GM12875 (cell line): ENCODE data around the gene SPECC1.

Source experiments
- H3K4me3 ChIP-seq: one replicate; pipeline ENCODE4 v1.5.1; 2011; ENCODE audit warnings: low read depth, low read length, control low read depth
- TF ChIP-seq, protein P1 (sequence below): IDR thresholded peaks from 2 replicates; pipeline ENCODE4 v1.5.1; 2011; ENCODE audit warnings: low read depth, mild to moderate bottlenecking, control low read depth, inconsistent platforms, low read length, moderate library complexity, borderline replicate concordance; ENCODE audit not compliant: insufficient read depth

Gene SPECC1

DNA sequence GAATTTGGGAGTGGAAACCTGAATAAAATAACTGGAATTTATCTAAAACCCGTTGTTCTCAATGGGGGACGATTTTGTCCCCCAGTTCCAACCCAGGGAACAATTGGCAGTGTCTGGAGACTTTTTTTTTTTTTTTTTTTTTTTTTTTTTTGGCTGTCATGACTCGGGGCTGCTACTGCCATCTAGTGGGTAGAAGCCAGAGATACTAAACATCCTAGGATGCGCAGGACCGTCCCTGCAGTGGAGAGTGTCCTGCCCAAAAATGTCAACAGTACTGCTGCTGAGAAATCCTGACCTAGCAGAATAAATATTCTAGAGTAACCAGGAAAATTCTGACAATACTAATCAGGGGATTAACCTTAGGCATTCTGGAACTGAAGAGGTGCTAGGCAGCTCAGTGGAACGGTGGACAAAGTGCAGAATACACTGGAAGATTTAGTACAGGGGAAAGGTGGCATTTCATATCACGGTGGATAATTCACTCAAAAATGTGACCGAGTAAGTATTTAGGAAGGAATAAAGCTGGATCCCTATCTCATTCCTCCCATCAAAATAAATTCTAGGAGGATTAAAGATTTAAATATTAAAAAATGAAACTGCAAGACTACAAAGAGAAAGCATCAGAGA is 107.6 kb downstream of the SPECC1 start:
- H3K4me3 ChIP-seq = no peak overlapping the region
- TF ChIP-seq, protein P1, sequence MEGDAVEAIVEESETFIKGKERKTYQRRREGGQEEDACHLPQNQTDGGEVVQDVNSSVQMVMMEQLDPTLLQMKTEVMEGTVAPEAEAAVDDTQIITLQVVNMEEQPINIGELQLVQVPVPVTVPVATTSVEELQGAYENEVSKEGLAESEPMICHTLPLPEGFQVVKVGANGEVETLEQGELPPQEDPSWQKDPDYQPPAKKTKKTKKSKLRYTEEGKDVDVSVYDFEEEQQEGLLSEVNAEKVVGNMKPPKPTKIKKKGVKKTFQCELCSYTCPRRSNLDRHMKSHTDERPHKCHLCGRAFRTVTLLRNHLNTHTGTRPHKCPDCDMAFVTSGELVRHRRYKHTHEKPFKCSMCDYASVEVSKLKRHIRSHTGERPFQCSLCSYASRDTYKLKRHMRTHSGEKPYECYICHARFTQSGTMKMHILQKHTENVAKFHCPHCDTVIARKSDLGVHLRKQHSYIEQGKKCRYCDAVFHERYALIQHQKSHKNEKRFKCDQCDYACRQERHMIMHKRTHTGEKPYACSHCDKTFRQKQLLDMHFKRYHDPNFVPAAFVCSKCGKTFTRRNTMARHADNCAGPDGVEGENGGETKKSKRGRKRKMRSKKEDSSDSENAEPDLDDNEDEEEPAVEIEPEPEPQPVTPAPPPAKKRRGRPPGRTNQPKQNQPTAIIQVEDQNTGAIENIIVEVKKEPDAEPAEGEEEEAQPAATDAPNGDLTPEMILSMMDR = peak; percentile 53; the same call in 1 of the 2 replicates

DNA sequence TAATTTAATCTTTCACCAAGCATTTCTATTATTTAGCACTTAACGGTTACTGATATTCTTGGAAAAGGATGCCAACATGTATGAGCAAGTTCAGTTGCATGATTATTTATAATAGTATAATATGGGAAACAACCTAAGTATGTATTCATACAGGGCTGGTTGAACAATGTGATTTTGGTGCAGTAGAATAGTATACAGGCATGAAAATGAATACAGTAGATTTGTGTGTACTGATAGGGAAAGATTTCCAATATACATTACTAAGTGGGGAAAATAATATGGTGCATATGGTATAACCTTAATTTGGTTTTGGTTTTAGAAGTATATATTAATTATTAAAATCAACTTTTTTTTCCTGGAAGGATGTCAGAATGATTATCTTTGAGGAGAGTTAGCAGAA is 109.1 kb downstream of the SPECC1 start:
- TF ChIP-seq, protein P1 = no peak
- no peak overlapping the region for H3K4me3 ChIP-seq

DNA sequence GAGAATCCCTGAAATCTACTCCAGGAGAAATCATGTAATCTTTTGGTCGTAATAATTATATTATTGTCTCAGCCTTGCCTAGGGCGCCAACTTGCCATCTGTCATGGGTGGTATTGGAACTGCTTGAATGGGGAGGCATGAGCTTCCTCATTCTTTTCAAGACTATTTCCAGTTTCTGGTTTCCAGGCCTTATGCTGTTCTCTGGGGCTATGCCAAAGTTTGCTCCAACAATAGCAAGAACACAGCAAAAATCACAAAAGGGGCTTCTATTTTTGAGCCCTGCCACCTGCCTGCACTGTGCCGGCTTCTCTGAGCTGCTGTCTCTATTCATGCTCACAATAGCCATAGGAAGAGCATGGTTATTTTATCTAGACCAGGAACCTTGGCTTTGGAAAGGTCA is 111.7 kb downstream of the SPECC1 start:
- no peak overlapping the region for H3K4me3 ChIP-seq
- TF ChIP-seq, protein P1 = no peak

DNA sequence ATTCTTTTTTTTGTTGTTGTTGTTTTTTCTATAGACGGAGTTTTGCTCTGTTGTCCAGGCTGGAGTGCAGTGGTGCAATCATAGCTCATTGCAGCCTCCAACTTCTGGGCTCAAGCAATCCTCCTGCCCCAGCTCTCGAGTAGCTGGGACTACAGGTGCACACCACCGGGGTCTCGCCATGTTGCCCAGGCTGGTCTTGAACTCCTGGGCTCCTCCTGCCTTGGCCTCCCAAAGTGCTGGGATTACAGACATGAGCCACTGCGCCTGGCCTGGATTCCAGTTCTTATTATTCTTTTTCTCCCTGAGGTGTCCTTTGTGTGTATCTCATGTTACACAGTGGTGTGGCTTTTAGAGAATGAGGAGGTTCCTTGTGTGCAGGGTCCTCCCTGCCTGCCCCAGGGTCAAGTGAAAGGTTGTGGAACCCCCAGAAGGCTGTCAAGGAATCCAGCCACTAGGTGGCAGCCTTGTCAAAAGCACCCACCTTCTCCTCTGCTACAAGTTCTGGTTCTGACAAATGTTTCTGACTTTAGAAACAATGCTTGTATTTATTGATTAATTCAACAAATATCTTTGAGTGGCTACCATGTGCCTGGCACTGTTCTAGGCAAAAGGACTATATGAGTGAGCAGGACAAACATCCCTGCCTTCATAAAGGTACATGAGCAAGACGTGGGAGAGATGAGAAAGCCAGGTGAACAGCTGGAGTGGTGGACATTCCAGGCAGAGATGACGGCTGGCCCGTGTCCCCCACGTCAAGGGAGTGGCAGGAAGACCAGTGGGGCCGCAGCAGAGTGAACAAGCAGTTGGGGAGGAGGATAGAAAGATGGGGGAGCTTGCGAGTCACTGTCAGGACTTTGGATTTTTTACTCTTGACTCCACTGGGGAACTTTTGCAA is 112.4 kb downstream of the SPECC1 start:
- H3K4me3 ChIP-seq = no peak overlapping the region
- TF ChIP-seq, protein P1 = peak; percentile 82

DNA sequence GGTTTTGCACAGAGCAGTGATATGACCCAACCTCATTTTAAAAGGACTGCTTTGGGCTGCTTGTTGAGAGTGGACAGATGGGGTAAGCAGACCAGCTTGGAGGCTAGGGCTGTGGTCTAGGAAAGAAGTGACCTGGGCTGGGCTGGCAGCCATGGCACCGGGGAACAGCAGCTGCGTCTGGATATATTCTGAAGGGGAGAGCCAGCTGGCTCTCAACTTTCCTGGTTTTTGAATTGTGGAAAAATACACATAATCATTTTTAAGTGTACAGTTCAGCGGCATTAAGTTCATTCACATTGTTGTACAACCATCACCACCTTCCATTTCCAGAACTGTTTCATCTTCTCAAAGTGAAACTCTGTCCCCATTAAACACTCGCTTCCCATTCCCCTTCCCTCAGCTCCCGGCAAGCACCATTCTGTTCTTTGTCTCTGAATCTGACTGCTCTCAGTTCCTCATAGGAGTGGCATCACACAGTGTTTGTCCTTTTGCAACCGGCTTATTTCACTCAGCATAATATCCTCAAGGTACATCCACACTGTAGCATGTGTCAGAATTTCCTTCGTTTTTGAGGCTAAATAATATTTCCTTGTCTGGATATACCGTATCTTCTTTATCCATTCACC is 113.2 kb downstream of the SPECC1 start:
- no peak overlapping the region for H3K4me3 ChIP-seq
- TF ChIP-seq, protein P1 = no peak

DNA sequence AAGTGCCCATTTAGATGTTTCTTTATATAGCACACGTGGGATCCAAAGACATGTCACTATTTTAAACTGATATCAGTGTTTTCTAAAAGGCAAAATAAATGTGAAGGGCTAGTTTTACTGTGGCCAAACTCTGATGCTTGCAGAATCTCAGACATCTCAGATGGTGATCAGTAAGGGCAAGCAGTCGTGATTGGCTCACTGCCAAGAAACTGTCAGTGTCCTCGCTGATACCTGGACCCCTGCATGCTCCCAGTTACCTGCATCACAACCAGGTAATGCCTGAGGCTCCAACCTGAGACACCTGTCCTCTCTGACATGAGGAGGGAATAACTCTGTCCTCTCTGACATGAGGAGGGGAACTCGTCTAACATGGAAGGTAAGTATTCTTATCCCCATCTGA is 114.0 kb downstream of the SPECC1 start:
- no peak overlapping the region for H3K4me3 ChIP-seq
- TF ChIP-seq, protein P1 = no peak
